ENCODE results near the gene ANKMY1. TPM values are rescaled to one million over a fixed set of nuclear protein-coding genes. Genes with fewer than 3 reads are reported as not detected.

ANKMY1 gene
- total and polyA plus RNA-seq, 2 experiments from 2014 or later: 2.3 to 8.9 TPM

GRCh38 chr2:240524963-240525718, 32.6 kb downstream of the ANKMY1 start:
- Histone ChIP-seq H3K4me2 (no peak overlapping the region), H3K4me1 (ENCODE audit: insufficient read depth) (no peaks in the 10 kb centered on the region), H2AFZ (no peak overlapping the region), H4K20me1 (replicated peaks; ENCODE audit: insufficient read depth) (no peaks in the 10 kb centered on the region), H3K36me3 (ENCODE audit: insufficient read depth) (no peaks in the 10 kb centered on the region), H3K4me3 (no peak overlapping the region), H3K27ac (ENCODE audit: low read depth) (no peak overlapping the region), H3K27me3 (ENCODE audit: insufficient read depth) (no peaks in the 10 kb centered on the region), H3F3A (replicated peaks; ENCODE audit: low read depth) (no peaks in the 10 kb centered on the region), H3K79me2 (replicated peaks; ENCODE audit: insufficient read depth) (no peaks in the 10 kb centered on the region), H3K9me2 (ENCODE audit: insufficient read depth) (peaks cover 3% of the 10 kb centered on the region; the same call in 1 of the 2 replicates)
- Mint-ChIP-seq H3K27ac (no peak overlapping the region), H3K4me3 (no peak overlapping the region), H3K27me3 (ENCODE audit: insufficient read depth, low read depth, poor library complexity) (peaks cover 12% of the 10 kb centered on the region), H3K4me1 (peaks cover 5% of the 10 kb centered on the region), H3K36me3 (ENCODE audit: low read depth) (peaks cover 69% of the 10 kb centered on the region), H3K9me3 (peaks cover 71% of the 10 kb centered on the region)
- no peak for ATAC-seq
- DNase-seq (ENCODE audit: low spot score): no peak
- TF ChIP-seq EZH2 (IDR thresholded peaks at IDR 0.05; ENCODE audit: low read depth, unreplicated experiment): no peak
- TF ChIP-seq ZNF331 (CRISPR knock-in tag; IDR thresholded peaks at IDR 0.05; ENCODE audit: low read depth): no peak
- TF ChIP-seq REST (IDR thresholded peaks at IDR 0.05; ENCODE audit: unreplicated experiment): no peak
- TF ChIP-seq EZH2phosphoT487 (IDR thresholded peaks at IDR 0.05; ENCODE audit: unreplicated experiment): no peak
- no peak for TF ChIP-seq ZNF462 (CRISPR knock-in tag; IDR thresholded peaks at IDR 0.05)
- TF ChIP-seq JUNB (IDR thresholded peaks at IDR 0.05; ENCODE audit: unreplicated experiment): no peak
- TF ChIP-seq ETS1 (IDR thresholded peaks at IDR 0.05): no peak
- no peak for TF ChIP-seq STAT1 (IDR thresholded peaks at IDR 0.05; ENCODE audit: unreplicated experiment)
- no peak for TF ChIP-seq ZNF114 (CRISPR knock-in tag; IDR thresholded peaks at IDR 0.05)
- TF ChIP-seq POLR2AphosphoS5 (IDR thresholded peaks at IDR 0.05; ENCODE audit: low read depth): no peak
- no peak for TF ChIP-seq NANOG (IDR thresholded peaks at IDR 0.05; ENCODE audit: borderline replicate concordance)
- TF ChIP-seq CREB1 (CRISPR knock-in tag; IDR thresholded peaks at IDR 0.05; ENCODE audit: low read depth): no peak
- TF ChIP-seq CTCF (conservative IDR thresholded peaks at IDR 0.05; ENCODE audit: low read depth in 2 of 2): no peak
